CD4-positive, alpha-beta T cell treated with Interleukin-1 beta for 1 hour (primary cell): Measurements from ENCODE around the gene PHLPP1.
"Not testable (repeated sequence)": the region's sequence is repeated elsewhere in the genome, so short reads cannot be mapped to it uniquely, and the experiment has no call there.

Source experiments
- DNase-seq, 2 donors: peaks; one replicate each; pipeline ENCODE4 v3.0.0-alpha.2; 2020 to 2022

The PHLPP1 gene

DNA sequence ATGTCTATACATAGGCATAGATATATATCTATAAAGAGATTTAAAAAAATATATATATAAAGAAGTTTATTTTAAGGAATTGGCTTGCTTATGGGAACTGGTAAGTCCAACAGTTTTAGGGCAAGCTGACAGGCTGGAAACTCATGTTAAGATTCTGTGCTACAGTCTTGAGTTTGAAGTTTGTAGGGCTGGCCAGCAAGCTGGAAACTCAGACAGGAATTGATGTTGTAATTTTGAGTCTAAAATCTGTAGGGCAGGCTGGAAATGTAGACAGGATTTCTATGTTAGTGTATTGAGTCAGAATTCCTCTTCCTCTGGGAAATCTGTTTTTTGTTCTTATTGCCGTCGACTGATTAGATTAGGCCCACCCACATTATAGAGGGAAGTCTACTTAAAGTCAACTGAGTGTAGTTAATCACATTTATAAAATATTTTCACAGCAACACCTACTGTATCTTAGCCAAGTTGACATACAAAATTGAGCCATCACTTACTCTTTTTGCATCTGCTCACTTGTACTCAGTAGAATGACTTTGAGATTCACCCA, 60.8 kb downstream of the PHLPP1 start:
- no peak for DNase-seq

DNA sequence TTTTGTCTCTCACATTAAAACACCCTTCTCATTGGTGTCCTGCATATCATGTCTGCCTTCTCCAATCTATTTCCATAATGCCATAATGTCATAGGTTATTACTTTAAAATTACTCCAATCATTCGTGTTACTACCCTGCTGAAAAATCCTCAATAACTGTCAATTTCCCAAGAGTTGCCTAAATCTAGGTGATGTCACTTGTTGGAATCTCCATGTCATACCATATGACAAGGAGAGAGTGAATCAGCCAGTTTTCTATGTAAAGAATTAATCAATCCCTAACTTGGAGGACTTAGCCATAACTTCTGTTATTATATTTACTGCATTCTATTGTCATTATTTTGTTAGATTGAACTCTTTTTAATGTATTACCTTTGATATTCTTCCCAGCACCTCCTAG, 62.5 kb downstream of the PHLPP1 start:
- no peak for DNase-seq

DNA sequence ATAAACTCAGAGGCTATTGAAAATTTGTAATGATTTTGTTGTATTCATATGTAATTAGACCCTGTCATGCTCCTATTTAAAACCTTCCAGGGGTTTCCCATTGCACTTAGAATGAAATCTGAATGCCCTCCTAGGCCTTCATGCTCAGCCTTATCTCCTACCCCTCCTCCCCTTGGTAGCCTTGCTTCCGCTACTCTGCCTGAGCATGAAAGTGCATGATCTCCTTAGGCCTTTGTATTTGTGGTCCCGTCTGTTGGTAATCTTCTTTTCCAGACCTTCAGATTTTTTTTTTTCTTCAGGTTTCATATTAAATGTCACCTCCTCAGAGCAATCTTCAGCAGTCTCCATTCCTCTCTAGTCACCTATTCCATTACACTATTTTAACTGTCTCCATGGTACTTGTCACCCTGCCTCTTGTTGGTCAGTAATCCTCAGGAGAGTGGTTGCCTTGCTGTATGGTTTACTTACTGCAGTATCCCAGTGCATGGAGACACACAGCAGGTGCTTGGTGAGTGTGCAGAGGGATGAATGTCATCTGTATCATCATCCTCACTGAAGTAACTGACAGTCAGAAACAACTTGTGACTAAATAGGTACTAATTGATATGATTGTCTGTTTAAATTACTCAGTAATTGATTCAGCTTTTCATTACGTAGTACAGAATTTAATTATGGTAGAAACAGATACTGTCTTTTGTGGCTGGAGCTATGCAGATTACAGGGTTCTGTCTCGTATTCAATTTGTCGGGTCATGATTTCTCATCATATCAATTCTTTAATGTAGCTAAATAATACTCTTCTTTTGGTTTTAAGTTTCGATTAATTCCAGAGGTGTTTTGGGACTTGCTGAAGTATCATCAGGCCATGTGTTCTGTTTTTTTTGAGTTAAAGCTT, 63.9 kb downstream of the PHLPP1 start:
- no peak for DNase-seq

DNA sequence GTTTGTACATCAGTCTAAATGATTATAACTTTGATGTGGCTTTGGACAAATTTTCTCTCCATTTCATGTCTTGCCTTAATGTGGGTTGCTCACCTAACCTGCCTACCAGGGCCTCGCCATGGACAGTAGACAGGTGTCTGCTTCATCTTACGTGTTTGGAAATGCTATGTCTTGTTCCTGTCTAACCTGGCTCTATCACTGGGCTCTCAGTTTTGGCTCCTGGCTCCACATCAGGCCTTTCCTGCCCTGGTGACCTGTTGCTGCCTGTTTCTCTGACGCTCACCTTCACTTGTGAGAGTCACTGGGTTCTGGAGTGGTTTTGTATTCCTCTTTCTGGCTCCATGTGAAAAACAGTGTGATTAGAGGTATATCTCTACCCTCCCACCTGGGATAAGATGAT, 65.9 kb downstream of the PHLPP1 start:
- no peak for DNase-seq

DNA sequence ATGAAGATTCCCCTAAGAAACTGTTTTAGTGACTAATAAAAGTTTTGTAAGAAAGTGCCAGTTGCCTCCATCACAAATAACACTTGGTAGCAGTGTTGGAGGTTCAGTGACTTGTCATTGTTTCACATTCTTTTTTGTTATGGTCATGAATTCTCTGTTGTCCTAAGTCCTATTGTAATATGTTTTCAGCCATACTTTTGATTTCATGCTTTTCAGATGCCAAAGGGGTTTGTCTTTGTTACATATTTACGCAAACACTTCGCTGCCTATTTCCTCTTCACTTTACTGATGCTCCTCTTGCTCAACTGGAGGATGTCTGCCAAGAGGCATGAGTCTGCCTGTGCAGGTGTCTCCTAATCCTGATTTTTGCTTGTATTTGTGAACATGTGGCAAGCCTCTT, 66.6 kb downstream of the PHLPP1 start:
- DNase-seq: no peak

DNA sequence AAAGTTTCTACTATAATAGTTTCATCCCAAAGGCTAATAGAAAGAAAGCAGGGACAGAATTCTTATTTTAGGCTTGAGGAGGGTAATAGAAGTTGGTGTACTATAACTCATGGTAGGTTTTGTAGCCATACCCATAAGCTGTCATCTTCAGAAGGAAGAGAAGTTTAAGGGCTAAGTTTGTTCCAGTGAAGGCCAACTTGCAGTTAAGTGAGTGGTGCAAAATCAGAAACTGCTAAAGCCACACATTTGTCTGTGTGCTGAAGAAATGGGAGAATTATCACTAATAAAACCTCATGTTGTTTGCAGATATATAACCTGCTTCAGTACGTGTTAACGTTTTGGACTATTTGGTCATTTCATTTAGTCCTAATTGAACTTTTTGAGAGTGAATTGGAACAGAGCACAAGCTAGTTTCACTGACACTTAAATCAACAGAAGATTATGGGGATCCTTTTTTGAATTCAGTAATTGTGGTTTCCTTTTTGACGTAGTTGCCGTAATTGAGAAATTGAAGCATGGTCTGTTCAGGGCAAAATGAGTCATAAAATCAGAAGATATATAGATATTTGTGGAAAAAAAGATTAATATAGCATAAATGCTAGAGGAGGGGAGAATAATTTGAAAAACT, 69.1 kb downstream of the PHLPP1 start:
- no peak for DNase-seq

DNA sequence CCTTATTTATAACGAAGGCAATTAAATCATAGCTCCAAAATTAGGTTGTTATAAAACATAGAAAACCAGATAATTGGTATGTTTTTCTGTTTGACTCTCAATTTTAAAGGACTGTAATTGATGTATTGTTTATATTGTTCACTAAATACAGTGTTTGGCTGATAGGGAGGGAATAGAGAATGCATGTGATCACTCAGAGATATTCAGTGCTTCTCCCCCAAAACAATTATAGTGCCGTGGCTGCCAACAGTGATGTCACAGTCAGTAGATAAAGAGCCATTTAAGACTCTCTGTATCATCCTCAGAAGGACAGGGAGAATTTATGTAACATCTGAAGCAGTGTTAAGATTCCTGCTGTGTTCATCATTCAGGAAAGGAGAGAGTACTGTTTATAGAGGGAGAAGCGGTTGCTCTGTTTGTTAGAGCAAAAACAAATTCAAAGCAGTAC, 69.6 kb downstream of the PHLPP1 start:
- DNase-seq: no peak

DNA sequence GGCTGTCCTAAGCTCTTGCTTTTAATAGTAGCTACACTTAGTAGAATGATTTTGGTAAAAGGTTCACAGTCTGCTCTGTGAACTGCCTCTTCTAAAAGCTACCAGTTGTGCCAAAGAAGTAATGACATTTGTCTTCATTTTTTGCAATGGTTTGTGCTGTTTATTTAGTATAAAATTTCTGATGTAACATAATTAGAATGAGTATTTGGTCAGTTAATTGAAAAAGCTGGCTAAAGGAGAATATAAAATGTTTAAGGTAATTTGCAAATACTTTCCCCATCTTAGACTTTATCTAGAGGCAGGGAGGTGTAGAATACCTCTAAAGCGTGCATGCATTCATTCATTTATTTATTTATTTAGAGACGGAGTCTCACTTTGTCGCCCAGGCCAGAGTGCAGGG, 71.3 kb downstream of the PHLPP1 start:
- DNase-seq: no peak

DNA sequence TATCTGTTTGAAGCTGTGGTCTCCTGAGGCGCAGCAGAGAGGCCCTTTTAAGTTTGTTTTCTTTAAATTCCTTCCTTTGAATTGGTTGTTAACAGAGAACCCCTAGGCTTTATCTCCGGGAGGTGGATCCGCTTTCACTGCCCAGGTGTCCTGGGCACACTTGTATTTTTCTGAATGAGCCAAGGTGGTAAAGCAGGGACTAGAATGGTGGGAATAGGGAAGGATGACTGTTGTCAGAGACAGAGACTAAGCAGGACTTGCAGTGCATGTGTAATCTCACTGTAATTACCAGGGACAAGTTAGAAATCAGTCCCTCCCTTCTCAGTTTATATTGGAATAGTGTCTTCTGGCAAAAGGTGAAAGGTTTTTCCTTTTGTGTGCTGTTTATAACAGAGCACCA, 72.8 kb downstream of the PHLPP1 start:
- no peak for DNase-seq

DNA sequence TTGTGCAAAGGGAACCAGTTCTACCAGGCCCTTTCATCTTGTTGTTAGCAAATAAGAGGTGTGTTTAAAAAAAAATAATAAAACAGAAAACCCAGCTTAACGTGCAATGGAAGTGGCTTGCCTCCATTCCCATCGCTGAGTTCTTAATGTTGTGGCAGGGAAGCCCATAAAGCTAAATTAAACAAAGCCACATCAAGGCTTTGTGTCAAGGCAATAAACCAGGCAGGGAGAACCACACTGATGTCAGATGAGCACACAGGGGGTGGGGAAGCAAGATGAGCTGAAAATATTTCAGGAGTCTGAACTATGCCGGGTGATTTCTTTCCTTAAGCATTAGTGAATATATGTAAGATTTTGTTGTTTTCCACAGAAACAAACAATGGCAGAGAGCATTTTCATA, 73.5 kb downstream of the PHLPP1 start:
- no peak for DNase-seq

DNA sequence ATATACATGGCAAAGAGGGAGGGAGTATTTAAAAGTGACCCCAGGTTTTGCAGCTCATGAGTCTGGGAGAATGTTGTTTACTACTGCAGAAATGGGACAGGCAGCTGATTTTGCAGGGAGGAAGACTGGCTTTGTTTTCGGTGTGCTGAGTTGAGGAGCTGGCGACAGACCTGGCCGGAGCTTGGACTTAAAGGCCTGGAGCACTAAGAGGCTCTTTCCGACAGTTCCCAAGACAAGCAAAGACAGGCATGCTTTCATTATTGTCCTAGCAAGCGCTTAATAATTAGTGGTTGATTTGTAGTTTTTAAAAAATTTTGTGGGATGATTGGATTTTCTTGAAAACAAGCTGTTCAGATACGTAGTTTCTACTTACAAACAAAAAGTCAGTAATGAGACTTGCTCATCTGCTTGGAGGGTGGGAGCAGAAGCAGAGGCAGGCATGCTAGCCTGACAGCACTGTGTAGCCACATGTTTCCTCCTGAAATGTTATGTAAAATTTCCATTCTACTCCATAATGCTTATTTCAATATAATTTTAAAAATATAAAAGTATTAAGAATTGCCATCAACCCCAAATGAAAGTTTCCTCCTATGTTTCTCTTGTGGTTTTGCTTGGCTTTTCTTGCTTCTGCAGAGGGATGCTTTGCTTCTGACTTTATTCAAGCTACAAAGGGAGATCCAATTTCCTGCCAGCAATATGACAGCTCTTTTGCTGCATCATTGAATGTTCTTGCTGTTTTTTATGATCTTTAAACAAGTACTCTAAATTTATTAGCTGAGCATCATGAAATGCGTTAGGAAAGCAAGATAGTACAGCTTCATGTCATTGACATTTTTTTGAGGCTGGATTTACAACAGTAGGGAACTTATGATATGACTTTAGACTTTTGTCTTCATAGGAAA, 75.8 kb downstream of the PHLPP1 start:
- no peak for DNase-seq

DNA sequence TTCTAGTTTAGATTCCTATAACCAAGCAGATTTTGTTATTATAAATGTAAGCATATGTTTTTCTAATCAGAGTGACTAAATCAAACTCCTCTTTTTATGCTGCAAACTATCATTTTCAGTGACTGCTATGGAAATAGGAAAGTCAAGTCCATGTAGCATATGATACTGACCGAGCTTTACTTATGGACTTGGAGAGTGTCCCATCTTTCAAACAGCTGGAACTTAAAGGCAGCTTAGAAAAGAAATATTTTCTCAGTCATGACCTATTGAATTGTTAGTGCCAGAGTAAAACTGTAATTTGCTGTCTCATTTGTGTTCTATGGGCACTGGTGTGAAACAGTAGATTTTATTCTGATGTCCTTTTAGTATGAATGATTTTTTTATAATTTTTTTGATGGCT, 76.7 kb downstream of the PHLPP1 start:
- no peak for DNase-seq

DNA sequence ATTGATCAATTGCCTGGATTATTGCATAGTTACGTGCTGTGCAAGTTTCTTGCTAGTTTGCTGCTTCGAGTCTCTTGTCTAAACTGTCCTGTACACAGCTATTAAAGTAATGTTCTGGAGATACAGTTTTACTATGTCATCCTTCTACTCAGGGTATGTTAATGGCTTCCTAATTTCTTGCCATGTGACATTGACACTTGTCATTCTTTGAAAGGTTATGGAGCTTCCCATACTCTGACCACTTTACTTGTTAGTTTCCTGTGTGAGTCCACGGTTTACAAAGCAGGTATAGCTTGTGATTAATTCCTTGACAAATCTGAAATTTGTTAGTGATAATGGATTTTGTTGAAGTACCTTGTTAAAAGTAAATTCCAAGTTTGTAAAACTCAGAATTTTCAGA, 80.5 kb downstream of the PHLPP1 start:
- no peak for DNase-seq

DNA sequence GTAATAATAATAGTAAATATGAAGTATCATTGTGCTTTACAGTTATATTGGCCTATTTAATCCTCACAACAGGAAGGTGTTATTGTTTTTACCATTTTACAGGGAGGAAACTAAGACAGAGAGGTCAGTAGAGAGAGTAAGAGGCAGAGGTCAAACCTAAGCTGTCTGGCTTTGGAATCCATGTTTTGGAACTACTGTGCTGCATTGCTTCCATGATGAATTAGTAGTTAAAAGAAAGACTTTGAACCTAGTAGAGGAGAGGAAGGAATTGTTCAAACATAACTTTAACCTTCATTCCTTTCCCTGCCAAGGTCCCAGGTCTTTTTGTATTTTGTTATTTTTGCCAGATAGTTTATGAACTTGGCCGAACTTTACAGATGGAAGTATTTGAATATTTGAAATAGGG, 80.9 kb downstream of the PHLPP1 start:
- no peak for DNase-seq

DNA sequence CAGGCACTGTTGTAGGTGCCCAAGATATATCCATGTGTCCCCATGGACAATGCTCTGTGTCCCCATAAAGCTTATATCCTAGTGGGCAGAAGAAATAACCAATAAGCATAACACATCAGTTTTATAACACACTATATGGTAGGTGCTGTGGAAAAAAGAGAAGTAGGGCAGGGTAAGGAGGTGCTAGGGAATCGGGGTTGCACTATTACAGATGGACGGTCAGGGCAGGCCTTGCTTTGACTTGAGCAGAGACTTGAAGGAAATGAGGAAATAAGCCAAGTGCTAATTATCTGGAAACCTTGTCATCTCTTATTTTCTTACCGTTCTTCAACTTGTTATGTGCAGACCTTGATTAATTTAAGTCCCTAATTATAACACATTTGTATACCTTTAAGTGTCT, 82.0 kb downstream of the PHLPP1 start:
- no peak for DNase-seq

DNA sequence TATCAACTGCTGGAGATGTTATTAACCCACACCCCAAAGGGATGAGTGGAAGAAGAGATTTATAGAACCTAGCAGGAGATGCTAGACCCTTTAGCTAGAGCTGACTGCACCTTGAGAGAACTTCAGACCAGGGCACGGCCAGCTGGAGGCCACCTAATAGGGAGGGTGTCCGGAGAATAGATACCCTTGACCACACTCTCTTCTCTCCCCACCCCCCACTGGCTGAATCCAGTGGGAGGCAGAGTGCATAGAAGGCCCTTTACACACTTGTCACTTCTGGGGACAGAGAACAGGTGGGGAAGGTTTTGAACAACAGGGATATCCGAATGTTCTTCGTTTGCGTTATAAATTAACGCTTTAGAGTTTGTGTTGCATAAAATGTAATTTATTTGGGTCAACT, 84.6 kb downstream of the PHLPP1 start:
- DNase-seq: no peak

DNA sequence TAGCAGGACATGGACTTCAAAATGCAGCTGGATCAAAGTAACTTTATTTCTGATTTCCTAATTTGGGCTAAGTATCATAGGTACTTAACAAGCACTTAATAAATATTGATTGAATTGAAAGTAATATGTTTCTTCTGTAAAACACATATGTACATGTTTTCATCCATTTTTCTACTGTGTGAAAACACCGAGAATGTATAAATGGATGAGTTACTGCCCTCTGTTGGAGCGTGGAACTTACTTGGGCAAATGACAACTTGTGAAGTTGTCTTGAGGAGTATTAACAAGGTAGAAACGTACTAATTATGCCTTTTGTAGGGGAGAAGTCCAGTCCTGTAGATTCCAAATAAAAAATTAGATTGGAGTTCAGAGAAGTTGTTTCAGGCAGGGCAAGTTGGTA, 87.2 kb downstream of the PHLPP1 start:
- no peak for DNase-seq

DNA sequence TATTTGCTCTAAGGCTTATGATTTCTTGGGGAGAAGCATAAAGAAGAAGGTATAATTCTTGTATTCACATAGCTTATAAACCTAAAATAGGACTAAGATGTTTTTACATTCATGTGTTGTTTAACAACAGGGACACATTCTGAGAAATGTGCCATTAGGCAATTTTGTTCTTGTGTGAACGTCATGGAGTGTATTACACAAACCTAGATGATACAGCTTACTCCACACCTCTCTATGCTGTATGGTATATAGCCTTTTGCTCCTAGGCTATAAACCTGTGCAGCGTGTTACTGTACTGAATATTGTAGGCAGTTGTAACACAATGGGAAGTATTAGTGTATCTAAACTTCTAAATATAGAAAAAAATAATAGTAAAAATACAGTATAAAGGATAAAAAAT, 92.1 kb downstream of the PHLPP1 start:
- no peak for DNase-seq

DNA sequence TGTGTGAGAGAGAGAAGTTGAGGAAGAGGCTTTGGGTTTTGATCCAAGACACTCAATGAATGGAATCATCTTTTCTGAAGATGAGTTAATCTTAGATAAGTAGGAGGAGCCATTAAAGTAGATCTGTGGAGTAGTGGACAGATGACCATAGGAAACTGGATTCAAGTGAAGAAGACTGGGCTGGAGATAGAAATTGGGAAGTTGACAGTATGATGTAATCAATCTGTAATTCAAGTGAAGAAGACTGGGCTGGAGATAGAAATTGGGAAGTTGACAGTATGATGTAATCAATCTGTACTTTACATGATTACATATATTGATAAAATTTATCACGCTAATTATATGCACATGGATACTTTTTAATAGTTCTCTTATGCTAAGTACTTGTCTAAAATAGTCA, 92.8 kb downstream of the PHLPP1 start:
- DNase-seq: no peak

DNA sequence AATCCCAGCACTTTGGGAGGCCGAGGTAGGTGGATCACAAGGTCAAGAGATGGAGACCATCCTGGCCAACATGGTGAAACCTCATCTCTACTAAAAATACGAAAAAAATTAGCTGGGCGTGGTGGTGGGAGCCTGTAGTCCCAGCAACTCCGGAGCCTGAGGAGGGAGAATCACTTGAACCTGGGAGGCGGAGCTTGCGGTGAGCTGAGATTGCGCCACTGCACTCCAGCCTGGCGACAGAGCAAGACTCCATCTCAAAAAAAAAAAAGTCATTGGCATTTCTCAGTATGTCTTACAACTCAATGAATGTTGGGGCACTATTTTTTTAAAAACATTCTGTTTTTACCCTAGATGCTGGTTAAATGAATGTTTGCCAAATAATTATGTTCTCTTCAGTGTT, 94.1 kb downstream of the PHLPP1 start:
- DNase-seq: not testable (repeated sequence)

DNA sequence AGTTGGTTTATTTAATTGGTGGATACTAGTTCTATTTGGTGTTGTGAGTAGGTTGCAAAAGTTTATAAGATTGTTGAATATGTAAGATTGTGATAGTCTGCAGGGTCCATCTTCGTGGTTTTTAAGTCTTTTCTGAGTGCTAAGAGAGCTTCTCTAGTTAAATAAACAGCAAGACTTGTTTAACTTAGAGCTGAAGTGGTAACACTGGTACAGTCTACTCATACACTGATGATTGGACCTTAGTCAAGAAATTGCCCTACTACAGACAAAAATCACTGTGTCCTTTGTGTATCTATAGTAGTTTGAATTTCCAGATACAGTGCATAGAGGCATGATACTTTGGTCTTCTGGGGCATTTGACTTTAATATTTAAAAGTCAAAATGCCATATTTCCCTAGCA, 94.6 kb downstream of the PHLPP1 start:
- no peak for DNase-seq

DNA sequence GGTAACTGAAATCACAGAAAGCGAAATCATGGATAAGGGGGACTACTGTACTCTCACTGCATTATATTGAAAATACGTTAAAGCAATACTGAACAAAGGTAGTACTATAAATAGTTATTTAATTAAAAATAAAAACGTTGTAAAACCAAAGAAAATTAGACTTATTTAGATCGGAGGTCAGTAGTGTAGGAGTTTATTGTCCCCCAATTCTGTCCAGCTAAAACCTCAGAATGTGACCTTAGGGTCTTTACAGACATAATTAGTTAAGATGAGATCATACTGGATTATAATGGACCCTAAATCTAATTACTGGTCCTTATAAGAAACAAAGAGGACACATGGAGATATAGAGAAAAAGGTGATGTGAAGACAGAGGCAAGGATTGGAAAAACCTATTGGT, 95.3 kb downstream of the PHLPP1 start:
- DNase-seq: no peak

DNA sequence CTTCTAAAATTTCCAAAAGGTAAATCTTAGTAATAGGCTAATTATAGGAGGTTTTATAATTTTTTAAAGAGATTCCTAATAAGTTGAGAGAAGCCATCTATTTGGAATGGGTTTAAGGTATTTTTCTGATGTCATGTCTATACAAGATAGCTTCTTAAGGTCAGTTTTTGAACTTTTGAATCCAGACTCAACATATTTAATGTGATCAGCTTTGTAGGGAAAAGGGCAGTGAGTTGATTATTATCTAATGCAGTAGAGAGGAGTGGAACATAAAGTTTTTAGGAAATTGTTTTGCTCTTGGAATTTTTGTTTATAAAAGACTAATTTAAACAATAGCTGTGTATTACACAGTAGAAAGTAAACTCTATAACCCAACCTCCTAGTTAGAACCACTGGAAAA, 96.3 kb downstream of the PHLPP1 start:
- DNase-seq: no peak
